Fibroblast of skin of right biceps (primary cell): ENCODE results near the gene MSRB3.
"Not testable (repeated sequence)": the region's sequence is repeated elsewhere in the genome, so short reads cannot be mapped to it uniquely, and the experiment has no call there.

Experiments used
- DNase-seq: peaks from one replicate; pipeline ENCODE4 v3.0.0-alpha.2; 2013

The MSRB3 gene

DNA sequence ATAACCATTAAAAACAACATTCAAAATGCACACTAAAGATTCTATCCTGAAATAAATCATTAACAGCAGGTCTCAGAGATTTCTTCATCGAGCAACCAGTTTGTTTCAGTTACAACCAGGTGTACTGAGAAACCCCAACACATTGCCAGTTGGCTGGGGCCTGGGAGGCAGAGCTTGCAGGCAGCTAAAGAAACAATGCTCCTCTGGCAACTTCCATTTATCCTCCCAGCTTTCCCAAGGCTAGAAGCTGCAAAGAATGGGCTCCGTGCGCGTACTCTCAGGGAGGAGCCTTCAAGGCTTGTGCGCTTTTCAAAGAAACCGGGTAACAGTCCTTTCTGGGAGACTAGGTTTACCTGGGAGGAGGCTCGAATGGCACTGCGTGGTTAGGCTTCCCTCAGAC is 181.6 kb downstream of the MSRB3 start:
- DNase-seq, result no peak

DNA sequence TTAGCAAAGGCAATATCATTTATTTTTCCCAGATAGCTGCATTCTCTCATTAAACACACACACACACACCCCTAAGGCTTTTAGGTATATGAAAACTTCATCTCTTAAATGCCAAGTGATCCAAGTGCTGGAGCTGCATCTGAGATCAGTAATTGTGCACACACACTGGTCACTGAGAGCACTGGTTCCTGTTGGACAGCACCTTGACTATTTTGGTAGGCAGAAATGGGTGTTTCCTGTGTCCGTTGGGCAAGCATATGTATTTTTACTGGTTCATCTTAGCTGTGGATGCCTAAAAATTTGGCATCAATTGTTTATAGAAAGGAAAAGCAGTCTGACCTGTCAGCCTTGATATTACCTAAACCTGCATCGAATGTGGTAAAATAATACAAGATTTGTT is 182.5 kb downstream of the MSRB3 start:
- no peak for DNase-seq

DNA sequence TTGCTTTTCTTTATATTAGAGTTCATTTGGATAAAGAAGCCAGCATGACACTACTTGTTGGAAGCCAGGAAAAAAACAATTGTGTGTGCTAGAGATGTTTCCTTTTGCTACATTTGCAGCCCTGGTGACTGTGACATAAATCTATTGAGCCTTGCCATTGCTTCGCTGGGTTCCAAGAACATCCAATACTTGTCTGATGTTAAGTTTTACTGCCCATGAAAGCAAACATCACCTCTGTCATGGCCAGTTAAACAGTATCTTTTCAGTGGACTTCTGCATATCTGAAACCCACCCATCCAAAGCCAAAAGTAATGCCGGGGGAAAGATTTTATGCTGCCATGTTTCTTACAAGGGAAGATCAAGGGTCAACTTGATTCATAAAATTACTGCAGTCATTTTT is 184.0 kb downstream of the MSRB3 start:
- no peak for DNase-seq

DNA sequence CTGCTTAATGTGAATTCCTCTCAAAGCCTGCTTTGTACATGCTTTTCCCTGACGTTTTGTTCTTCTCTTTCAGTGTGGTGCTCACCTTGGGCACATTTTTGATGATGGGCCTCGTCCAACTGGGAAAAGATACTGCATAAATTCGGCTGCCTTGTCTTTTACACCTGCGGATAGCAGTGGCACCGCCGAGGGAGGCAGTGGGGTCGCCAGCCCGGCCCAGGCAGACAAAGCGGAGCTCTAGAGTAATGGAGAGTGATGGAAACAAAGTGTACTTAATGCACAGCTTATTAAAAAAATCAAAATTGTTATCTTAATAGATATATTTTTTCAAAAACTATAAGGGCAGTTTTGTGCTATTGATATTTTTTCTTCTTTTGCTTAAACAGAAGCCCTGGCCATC is 184.6 kb downstream of the MSRB3 start:
- no peak for DNase-seq

DNA sequence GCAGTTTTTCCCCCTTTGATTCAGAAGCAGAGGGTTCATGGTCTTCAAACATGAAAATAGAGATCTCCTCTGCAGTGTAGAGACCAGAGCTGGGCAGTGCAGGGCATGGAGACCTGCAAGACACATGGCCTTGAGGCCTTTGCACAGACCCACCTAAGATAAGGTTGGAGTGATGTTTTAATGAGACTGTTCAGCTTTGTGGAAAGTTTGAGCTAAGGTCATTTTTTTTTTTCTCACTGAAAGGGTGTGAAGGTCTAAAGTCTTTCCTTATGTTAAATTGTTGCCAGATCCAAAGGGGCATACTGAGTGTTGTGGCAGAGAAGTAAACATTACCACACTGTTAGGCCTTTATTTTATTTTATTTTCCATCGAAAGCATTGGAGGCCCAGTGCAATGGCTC is 185.1 kb downstream of the MSRB3 start:
- DNase-seq, result no peak

DNA sequence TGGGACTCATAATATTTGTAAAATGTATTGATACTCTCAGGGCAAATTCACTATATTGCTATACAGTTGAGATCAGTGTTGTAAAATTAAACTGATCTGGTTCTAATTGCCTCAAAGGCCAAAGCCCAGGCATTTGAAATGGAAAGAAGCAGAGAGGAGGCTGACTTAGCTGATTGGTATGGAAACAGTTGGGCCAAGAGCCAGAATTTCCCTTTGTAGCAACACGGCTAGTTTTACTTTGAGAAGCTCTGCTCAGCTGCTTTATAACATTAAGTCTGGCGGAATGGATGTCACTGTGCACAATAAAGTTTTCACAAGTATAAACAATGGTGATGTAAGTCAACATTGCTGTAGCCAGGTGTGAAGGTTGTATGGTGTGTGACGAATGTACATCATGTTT is 186.4 kb downstream of the MSRB3 start:
- peak; percentile 95 for DNase-seq

DNA sequence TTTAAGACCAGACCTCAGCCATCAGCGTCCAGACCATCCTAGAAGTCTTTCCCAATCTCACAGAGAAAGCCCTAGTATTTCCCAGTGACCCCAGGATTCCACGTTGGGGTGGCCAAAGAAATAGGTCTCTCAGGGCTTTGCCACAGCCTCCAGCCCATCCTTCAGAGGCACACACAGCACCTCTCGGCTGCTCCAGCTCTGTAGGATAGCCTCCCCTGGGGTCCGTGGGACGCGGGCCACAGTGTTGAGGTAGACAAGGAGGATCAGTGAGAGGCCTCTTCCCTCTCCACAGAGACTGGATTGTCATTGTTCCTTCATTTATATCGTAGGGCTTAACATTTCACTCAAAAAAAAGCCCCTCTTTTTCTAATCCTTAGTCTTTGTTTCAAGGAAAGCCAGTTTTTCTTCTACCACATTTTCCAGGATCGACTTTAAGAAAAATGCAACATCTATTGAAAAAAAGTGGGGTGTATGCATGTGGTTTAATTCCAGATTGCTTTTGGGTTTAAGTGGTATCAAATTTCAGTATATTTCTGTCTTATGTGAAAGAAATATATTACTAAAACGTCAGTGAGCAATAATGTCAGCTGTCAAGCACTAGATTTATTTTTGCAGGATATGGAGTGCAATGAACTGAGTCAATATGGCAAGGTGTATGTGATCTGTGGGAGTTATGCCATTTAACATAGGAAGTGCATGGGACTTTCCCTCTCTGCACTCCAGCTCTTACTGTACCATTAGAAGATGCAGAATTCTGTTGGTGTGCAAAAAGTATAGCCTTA is 187.5 kb downstream of the MSRB3 start:
- peak; percentile 36 for DNase-seq

DNA sequence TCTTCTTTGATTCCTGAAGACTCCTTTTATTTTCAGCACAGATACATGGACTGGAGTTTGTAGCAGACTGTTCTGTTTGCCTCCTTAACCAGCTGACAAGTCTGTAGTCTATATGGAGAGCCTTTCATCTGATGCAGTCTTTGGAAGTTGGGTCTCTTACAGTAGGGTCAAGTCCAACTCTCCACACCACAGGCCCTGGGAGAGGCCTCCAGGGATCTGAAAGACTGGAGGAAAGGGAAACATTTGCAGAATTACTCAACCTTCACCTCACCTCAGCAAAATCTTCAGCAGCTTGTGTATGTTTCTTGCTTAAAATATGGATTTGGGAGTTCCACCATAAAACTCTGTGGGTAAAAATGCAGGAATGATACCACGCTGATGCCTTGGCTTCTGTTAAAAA is 188.4 kb downstream of the MSRB3 start:
- DNase-seq, result peak; percentile 55

DNA sequence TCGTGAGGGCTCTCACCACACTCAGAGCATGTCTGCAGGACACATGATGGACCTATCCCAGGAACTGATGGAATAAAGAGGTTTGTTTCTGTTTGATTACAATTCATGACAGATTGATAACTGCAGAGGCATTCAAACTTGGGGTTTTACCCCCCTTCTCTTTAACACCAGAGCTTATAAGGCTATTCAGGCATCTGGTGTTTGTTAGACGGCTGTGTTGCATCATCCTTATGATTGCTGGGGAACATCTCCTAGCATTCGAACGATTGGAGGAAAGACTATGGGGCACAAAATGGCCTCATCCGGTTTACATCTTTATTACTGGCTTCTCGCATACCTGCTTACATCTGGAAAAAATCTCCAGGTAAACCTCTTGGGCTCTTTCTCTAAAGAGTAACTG is 191.8 kb downstream of the MSRB3 start:
- DNase-seq, result peak; percentile 72

DNA sequence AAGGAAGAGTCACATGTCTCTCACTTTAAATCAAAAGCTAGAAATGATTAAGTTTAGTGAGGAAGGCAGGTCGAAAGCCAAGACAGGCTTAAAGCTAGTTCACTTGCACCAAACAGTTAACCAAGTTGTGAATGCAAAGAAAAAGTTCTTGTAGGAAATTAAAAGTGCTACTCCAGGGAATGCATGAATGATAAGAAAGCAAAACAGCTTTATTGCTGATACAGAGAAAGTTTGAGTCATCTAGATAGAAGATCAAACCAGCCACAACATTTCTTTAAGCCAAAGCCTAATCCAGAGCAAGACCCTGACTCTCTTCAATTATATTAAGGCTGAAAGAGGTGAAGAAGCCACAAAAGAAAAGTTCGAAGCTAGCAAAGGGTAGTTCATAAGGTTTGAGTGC is 193.6 kb downstream of the MSRB3 start:
- no peak for DNase-seq

DNA sequence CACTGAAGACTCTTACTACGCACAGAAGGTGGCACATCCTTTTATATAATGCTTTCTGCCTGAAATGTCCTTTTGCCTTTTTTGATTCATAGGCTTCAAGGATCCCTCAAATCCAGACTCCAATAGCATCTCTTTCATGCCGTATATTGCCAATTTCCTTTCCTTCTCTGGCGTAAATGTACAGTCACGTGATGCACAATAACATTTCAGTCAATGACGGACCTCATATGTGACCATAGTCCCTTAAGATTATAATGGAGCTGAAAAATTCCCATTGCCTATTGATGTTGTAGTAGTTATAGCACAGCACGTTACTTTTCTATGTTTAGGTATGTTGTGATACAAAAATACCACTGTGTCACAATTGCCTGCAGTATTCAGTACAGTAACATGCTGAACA is 196.3 kb downstream of the MSRB3 start:
- DNase-seq, result no peak

DNA sequence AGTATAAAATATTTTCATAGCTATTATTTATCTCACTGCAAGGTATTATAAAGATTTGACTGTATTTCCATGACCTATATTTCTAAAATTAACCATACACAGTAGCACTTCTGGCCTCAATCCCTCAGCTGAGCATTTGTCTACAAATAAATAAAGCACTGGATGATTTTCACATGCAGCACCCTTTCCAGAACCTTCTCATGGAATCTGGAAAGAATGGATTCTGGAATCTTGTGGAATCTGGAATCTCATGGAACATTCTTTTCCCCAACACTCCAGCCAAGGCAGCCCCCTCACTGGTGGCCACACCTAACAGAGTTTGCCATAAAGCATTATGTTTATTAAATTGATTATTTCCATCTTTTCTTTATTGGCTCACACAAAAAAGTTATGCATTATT is 199.2 kb downstream of the MSRB3 start:
- DNase-seq, result no peak

DNA sequence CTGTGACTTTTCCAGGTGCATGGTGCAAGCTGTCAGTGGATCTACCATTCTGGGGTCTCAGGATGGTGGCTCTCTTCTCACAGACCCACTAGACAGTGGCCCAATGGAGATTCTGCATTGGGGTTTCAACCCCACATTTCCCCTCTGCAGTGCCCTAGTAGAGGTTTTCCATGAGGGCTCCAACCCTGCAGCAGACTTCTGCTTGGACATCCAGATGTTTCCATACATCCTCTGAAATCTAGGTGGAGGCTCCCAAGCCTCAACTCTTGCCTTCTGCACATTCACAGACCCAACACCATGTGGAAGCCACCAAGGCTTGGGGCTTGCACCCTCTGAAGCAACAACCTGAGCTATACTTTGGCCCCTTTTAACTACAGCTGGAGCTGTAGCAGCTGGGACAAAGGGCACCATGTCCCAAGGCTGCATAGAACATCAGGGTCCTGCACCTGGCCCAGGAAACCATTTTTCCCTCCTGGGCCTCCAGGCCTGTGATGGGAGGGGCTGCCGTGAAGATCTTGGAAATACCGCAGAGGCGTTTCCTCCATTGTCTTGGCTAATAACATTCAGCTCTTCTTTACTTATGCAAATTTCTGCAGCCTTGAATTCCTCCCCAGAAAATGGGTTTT is 205.5 kb downstream of the MSRB3 start:
- not testable (repeated sequence) for DNase-seq

DNA sequence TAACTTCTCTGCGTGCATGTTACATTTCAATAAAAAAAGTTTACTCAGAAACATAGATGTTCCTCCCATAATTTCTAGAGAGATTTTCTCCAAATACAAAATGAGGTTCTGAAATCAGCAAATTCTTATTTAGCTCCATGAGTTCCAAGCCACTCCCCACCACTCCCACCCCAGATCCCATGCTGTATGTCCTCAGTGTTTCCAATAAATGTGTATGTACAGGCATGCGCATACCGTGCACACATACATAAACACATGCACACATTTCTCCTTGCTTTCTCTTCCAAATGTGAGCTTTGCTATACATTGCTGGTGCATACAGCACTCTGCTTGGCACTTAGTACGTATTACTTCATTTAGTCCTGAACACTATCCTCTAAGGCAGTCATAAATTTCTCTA is 209.7 kb downstream of the MSRB3 start:
- DNase-seq, result no peak

DNA sequence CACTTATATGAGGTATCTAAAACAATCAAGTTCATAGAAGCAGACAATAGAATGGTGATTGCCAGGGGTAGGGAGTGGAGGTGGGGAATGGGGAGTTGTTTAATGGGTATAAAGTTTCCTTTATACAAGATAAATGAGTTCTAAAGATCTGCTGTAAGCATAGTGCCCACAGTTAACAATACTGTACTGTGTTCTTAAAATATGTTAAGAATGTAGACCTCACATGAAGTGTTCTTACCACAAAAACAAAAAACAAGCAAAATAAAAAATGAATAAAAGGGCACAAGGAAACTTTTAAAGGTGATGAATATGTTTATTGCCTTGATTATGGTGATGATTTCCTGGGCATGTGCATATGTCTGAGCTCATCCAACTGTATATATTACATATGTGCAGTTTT is 211.8 kb downstream of the MSRB3 start:
- peak; percentile 46 for DNase-seq

DNA sequence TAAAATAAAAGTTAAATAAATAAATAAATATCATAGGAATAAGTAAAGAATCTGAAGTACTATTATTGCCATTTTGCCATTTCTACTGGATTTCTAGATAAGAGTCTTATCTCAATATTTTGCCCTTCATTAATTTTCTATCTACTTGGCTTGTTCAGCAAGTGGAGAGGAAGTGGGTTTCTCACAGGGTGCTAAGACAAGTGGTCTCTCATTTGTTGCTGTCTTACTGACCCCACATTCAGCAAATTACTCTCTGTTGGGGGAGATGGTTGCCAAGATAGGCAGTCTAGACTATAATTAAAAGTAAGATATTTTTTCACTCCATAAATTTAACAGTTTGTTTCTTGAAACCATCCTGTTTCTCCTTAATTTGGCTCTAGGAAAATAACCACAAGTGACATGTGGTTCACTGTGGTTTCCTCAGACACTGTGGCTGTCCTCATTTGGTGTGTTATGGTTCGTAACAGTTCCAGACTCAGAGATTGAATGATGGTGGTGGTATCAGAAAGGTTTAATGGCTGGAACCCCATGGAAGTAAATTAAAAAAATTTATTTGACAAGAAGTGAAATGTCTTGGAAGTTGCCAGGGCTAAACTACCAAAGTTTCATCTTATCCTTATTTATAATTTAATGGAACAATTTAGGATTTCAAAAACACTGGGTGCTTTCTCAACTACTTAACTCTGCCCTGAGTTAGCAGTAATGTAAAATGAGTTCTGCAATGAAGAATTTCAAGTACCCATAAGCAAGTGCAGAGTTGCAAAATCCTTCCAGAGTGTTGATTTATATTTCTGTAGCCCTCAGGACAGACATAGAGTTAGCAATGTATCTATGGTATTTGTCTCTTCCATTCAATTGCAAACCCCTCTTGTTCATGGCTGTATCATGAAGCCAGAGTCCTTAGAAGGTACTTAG is 214.8 kb downstream of the MSRB3 start:
- DNase-seq, result peak; percentile 46

DNA sequence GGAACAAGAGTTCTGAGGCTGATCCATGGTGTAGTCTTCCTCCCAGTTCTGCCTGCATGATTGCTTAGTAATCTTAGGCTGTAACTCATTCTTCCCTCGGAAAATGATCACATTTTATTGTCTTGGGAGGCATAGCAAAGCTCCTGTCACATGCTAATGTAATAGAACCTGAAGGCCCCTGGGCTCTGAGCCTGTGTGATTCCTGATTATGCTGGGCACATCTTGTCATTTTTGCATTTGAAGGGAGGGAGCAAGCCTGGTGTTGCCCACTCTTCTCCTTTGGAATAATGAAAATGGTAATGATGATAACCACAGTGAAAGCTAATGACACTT is 215.4 kb downstream of the MSRB3 start:
- DNase-seq, result no peak

DNA sequence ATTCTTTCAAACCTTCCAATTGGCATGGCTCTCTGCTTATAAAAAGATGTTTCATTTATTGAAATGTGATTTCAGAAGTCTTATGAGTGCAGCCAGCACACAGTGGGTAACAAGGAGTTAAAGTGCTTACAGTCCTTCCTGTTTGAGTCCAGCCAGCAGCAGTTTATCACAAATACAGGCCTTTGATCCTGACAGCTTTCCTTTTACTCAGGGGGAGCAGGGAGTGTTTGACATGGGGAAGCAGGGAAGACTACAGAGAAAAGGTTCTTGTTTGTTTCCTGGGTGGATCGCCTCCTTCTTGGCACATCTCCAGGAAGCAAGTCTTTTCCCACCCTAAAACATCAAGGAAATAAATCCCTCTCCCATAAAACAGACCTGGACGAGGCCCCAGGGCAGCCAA is 216.1 kb downstream of the MSRB3 start:
- DNase-seq, result no peak

DNA sequence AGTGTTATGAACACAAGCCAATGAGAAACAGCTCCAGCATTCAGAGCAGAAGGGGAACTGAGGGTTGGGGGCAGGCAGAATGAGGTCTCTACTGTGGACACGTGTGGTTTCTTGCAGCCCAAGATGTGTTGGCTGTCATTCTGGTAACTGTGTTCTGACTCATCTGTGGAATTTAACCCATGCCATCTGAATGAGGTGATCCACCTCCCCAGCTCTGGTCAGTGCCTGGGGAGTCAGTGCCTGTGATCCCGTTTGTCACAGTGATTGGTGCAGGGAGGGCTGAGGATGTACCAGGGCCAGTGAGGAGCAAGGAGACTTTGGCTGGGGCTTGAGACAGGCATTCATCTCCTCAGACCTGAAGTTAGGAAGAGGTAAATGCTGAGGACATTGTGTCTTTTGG is 216.8 kb downstream of the MSRB3 start:
- peak; percentile 88 for DNase-seq

DNA sequence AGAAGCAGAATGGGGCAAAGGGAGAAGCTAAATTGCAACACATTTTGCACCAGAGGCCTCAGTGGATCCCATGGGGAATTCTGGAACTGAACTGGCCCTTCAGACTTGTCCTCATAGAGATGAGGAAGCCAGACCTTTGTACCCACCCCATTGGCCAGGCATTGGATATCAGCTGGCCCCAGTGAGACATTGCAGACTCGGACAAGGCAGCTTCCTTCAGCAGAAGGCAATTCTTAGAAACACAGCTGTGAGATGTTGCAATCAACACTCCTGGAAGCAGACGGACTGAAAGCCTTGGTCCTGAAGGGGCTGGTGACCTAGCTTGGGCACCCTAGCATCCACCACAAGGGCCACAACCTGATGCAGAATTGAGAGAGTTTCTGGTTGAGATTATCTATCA is 218.1 kb downstream of the MSRB3 start:
- DNase-seq, result no peak

DNA sequence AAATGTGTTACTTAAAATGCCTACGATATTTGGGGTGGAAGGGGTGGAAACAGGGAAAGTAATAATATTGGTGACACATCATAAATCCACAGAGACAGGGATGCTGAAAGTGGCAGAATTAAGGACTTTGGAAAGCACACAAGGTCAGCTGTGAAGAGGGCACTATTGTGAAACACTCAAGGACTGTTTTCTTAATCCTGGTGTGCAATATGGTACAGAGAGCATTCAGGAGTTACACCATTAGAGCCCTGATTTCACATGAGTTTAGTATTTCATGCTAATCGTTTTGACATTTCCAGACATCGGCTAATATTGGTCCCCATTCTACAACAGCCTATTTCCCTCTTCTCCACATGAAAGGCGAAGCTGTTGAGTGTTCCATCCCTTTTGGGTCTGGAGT is 219.2 kb downstream of the MSRB3 start:
- no peak for DNase-seq

DNA sequence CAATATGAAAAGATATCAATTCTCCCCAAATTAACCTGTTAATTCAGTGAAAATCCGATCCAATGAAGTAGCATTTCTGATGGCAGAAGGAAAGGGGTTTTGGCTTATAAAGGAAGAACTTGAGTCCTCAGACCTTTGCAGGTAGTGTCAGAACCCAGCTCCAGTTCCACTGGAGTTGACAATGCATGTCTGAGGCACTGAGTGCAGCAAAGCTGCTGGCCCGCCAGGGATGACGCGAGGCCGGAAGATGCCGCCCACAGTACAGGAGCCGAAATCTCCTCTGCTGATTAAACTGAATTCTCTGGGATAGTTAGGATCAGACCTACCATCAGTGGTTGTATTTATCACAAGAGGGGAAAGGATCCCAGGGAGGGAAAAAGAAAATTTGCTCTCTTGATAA is 220.7 kb downstream of the MSRB3 start:
- no peak for DNase-seq

DNA sequence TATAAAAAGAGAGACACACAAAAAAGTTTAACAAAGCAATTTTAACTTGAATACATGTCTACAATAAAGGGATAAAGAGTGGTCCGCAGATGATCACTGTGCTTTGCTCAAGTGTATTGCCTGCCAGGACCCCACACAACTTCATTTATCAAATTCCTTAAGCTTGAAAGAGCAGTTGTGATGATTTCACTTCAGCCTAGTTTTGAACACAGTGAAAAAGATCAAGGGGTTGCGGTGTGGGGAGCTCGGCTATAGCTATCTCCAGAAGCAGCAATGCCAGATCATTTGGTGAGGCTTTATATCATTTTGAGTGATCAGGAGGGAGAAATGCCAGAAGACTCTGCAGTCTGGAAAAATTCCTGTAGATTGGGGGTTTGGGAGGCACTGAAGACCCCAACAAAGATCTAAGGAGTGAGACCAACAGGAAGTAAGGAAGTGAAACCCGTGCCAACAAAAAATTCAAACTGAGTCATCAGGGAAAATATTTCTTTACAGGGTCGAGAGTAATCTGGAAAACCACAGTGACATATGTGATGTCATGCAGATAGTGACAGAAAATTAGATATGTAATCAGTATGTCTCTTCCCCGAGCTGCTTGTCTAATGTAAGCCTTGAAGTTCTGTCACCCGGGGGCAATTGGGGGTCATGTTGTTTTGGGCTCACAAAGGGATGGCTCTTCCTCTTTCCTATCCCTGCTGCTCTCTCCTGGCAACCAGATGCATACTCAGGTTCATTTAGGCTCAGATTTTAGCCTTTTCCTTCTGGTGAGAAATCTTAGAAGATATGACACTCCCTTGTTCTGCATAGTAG is 221.8 kb downstream of the MSRB3 start:
- DNase-seq, result peak; percentile 92
